ENCODE measurements around the gene P2RX1.
A peak's percentile ranks its signal among the peaks of the same experiment; 100 is the strongest.

P2RX1 gene

DNA sequence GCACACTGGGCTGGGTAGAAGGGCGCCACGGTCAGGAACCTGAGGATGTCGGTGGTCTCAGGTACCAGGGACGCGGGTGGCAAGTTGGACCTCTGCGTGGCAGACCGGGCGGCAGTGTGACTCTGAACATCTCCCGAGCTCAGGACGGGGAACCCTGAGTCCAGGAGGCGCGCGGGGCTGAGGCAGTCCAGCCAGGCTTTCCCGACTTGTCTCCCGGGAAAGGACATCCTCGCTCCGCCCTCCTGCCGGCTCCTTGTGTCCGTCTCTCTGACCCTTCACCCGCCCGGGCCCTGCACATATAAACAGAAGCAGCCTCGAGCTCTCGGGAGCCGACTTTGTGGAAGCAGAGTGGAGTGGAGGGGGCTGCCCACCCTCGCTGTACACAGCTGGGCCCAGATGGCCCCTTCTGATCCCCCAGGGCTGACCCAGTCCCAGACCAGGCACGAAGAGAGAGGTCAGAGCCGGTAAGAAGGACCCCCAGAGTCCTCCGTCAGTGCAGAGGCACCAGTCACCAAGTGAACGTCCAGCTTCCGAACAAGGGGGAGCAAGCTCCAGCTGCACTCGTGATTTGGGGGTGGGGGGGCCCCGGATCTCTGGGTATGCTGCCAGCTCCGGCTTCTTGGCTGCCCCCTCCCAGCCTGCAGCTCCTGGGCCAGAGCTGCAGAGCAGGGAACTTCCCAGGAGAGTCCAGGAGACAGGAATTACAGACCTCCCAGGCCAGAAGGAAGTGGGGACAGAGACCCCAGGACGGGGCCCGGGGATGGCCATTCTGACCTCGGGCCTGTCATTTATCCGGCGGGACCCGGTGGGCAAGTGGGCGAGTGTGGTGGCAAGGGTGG is 8.5 kb upstream of the P2RX1 start:
- no peak for DNase-seq (ENCODE audit: low read depth, low spot score)

DNA sequence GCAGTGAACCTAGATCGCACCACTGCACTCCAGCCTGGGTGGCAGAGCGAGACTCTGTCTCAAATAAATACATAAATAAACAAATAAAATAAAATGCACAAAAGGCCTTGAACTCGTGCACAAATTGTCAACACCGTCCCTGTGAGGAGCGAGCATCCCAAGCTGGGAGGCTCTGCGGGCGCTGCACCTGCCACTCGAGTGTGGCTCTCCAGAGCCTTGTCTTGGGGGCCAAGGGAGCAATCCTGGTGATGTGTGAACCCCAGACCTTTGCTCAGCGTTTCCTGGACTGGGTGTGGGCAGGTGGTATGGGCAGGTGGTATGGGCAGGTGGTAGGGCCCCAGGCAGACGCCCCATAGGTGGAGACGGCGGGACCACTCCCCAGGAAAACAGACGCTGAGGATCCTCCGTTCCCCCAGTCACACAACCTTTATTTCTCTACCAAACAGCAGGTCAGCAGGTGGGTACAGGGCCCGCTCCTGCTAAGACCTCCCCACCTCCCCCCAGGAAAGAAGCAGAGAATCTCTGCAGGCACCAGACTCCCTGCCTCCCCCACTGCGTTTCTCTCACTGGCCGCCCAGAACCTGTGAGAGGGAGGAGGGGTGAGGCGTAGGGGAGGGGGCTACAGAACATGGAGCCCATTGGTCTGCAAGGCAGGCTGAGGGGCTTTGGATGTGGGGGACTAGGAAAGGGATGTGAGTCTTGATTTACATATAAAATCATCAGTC is 7.4 kb upstream of the P2RX1 start:
- no peak for DNase-seq (ENCODE audit: low read depth, low spot score)

DNA sequence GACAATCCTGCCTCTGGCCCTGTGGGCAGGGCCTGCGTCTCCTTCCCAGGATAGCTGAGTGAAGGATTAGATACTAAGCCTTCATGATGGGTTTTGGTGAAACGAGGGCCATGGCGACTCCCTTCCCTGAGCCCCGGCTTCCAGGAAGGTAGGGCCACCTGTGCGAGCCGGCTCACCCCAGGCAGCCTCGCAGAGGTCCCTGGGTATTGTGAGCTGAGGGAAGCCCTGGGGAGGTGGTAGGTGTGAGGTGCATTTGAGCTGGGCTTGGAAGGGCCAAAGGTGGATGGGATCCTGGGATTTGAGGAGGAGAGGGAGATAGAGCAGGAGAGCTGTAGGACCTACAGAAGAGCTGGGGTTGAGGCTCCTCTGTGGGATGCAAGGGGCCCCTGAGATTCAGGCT is 6.5 kb upstream of the P2RX1 start:
- DNase-seq (ENCODE audit: low read depth, low spot score) = no peak

DNA sequence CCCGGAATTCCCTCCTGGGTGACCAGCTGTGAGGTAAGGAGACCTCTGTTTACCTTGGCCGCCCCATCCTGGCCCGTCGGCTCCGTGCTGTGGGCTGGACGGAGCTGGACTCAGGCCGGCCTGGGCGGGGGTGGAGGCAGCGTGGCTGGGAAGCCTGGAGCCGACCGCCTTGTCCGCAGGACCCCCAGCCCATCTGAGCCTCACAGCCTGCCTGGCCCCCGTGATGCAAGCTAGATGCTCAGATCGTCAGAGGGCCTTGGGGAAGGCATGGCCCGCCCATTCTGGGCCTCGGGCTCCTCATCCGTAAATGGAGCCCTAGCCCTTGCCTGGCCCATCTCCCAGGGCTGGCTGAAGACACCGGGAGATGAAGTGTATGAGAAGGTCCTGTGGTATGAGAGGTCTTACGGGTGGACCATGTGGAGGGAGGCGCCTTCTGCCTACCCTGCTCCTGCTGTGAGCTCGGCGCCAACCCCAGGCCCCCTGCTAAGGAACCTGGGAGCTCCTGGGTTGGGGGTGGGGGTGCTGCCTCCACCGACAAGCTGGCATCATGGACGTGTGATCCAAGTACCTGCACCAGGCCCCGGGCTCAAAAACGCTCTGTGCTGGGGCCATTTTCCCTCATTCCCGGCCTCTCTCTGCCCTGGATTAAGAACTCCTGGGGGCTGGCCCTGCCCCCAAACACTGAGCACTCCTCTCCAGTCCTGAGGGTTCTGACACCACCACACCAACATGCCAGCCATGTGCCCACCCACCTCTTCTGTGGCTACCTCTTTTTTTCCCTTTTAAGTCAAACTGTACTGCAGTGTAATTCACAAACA is 5.4 kb upstream of the P2RX1 start:
- no peak for DNase-seq (ENCODE audit: low read depth, low spot score)

DNA sequence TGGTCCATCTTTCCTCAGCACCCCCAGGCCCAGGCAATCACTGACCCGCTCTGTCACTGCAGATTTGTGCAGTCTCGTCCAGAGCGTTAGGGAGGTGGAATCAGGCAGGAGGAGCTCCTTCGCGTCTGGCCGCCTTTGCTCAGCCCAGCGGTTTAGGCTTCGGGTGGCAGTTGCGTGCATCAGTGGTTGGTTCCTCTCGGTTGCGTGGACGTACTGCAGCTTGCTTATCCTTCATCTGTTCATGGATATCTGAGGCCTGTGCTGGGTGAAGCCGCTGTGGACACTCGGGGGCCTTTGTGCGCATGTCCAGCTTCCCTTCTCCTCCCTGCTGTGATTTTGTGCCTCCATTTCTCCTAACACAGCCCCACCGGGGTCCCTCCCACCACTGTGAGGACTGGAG is 4.7 kb upstream of the P2RX1 start:
- no peak for DNase-seq (ENCODE audit: low read depth, low spot score)

DNA sequence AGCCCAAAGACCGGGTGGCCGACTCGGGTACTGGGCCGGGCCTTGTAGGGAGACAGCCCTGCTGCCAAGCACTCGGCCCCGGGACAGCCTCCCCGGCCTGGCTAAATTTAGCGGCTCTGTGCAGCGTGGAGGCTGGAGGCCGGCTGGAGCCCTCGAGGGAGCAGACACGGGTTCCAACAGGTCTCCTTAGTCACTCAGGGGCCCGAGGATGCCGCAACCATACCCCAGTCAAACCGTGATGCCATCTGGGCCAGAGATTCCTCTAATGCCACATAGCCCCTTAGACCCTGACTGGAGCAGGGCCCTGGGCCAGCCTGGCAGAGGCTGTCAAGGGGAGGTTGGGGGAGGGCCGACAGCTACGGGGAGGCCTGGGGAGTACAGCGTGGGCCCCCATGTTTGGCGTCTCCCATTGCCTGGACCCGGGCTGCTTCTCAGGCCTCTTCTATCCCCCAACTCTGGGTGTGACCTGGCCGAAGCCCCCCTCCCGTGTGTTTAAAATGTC is 2.9 kb upstream of the P2RX1 start:
- no peak for DNase-seq (ENCODE audit: low read depth, low spot score)

DNA sequence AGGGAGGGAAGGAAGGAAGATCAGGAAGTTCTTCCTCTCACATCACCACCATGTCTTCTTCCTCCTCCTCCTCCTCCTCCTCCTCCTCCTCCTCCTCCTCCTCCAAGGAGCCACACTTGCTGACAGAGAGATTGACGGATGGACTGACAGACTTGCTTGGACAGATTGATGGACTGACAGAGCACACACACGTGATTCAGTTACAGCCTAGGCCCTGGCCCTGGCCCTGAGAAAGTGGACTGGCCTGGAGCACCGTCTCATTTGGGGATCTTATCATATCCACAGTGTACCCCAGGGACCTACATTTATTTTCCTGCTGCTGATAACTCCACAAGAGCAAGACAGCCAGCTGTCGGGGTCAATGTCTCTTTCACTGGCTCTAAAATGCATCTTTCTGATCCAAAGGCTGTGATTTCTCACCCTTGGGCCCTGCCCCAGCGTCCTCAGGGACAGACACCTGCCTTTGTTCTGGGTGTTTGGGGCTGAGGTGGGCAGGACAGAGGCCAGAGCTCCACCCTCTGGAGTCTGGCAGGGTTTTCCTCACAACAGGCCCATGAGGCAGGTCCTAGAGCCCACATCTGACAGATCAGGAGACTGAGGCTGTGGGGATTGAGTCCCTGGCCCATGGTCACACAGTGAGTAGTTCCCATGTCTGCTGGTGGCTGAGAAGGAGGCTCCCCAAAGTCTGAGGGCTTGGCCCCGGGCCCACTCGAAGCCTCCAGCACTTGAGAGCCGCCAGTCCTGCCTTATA is 2.3 kb upstream of the P2RX1 start:
- DNase-seq (ENCODE audit: low read depth, low spot score) = no peak

DNA sequence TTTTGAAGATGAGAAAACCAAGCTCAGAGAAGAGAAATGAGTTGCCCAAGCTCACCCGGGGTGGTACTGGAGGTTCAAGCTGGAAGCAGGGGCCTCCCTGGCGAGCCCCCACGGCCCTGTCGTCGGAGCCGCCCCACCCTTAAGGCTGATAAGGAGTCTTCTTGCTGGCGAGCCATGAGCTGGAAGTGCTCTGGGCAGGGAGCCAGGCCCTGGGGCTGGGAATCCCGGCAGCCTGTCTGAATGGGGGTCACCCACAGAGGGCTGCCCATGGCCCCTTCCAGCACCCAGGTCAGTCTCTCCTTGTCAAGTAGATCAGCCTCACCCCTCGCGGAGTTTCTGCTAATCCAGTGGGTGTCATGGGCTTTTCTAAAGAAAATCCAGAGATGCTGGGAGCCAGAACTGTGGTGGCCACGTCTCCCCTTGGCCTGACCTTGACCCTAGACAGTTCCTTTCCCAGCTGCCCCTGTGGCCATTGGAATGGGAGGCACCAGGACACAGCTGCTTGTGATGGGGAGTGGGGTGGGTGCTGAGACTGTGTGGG is 1.2 kb upstream of the P2RX1 start:
- no peak for DNase-seq (ENCODE audit: low read depth, low spot score)

DNA sequence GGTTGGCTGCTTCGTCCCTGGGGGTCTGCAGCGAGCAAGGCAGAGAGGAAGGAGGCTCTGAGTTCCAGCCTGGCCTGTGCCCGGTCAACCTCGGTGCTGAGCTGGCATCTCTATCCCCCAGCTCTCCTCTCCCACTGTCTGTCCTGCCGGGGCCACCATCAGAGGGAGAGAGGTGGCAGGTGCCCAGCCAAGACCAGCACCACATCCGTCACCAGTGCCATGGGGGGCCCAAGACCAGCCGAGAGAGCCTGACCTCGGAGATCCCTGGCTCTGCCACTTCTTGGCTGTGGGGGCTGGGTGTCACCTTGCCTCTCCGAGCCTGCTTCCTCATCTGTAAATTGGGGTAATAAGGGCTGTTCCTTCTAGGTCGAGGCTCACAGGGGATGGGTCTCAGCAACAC is 560 bp upstream of the P2RX1 start:
- no peak for DNase-seq (ENCODE audit: low read depth, low spot score)

DNA sequence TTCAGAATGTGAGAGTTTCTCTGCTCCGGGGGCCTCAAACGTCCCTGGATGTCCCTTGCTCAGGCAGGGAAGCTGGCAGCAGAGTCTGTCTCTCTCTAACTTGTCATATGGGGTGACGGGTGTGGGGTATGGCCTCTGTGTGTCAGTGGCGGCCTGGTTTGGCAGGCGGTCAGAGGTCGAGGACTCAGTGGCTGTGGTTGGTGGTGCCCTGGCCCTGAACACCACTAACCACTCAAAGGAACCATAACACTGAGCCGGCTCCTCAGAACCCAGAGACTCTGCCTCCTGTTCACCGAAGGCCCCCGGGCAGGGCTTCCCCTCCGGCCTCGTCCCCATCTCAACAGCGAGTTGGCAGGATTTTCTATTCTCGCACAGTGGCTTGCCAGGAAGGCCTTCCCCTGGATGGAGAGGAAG is 677 bp downstream of the P2RX1 start:
- DNase-seq (ENCODE audit: low read depth, low spot score) = no peak

DNA sequence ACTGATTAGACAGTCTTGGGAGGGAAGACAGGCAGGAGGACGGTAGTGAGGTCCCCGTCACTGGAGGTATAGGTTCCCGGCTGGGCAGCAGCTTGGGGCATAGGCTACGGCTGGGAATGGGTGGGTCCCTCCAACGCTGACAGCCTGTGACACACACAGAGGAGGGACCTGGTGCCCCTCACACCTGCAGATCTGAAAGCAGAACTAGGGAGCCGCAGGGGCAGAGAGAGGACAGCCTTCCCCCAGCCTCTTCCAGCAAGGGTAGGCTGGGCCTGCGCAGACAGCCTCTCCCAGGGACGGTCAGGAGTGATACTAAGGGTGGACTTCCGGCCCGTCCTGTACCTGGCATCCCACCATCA is 2.0 kb downstream of the P2RX1 start:
- no peak for DNase-seq (ENCODE audit: low read depth, low spot score)

DNA sequence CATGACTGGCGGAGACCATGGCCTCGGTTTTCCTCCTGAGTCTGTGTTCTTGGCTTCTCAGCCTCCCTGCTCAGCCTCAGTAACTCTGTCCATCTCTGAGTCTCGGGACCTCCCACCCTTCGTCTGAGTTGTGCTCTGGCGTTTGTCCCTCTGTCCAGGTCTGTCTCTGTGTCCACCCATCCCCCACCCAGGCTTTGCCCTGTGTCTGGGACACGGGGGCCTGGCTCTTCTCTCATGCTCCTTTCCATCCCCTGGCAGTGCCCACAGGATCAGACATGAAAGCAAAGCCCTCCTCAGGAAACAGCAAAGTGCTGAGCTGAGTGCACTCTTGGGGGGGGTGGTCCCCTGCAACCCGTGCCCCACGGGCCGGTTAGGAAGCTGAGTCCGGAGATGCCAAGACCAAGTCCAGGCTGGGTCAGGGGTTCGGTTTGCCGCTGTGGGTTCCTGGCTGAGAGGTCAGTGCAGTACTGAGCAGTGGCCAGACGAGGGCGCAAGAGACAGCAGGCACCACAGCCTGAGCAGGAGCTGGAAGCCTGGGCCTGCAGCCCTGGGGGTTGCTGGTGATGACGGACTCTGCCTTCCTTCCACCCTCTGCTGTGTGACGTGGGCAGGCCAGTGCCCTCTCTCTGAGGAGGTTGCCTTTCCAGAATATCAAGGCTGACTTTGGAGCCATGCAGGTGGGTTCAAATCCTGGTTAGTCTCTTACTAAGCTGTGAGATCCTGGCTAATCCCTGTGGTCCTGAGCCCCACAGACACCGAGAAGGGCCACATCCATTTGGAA is 2.5 kb downstream of the P2RX1 start:
- DNase-seq (ENCODE audit: low read depth, low spot score) = peak; percentile 91

DNA sequence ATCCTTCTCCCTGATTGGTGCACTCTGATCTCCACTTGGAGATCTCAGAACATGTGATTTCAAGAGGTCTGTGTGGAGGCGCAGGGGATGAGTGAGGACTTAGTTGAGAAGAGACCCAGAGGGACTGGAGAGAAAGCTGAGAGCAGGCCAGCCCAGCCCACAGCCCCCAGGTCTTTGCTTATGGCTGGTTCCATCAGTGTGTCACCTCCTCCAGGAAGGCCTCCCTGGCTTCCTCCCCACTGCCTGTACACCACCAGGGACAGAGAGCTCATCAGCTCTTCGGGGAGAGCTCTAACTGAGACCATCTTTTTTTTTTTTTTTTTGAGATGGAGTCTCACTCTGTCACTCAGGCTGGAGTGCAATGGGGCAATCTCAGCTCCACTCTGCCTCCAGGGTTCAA is 3.4 kb downstream of the P2RX1 start:
- no peak for DNase-seq (ENCODE audit: low read depth, low spot score)

DNA sequence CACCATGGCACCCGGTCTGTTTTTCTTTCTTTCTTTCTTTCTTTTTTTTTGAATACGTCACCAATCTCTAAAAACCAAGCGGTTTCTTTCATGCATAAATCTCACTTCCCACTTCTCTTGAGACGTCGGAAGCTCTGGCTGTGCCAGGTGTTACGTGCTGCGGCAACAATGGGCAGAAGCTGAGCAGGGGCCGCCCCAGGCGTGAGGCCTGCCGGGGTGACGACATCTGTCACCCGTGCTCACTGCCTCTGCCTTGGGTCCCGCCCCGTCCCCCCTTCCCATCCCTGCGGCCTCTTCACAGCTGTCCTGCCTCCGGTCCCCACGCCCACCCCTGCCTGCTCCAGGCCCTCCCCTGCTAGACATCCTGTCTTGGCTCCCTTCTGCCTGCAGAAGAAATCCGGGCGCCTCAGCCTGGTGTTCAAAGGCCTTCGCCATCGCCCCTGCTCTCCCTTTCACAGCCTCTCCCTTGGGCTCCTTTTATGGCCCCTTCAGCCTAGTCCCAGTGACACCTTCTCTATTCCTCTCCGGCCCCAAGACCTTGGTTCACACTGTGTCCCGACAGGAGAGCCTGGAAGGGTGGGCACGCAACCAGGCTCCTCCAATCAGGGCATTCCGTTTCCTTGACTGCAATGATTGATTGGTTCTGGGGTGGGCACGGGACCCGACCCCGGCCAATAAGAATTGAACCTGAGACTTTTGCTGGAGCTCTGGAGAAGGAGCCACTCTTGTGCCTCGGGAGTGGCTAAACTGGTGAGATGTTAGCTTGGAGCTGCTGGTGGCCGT is 4.8 kb downstream of the P2RX1 start:
- DNase-seq (ENCODE audit: low read depth, low spot score) = peak; percentile 34

DNA sequence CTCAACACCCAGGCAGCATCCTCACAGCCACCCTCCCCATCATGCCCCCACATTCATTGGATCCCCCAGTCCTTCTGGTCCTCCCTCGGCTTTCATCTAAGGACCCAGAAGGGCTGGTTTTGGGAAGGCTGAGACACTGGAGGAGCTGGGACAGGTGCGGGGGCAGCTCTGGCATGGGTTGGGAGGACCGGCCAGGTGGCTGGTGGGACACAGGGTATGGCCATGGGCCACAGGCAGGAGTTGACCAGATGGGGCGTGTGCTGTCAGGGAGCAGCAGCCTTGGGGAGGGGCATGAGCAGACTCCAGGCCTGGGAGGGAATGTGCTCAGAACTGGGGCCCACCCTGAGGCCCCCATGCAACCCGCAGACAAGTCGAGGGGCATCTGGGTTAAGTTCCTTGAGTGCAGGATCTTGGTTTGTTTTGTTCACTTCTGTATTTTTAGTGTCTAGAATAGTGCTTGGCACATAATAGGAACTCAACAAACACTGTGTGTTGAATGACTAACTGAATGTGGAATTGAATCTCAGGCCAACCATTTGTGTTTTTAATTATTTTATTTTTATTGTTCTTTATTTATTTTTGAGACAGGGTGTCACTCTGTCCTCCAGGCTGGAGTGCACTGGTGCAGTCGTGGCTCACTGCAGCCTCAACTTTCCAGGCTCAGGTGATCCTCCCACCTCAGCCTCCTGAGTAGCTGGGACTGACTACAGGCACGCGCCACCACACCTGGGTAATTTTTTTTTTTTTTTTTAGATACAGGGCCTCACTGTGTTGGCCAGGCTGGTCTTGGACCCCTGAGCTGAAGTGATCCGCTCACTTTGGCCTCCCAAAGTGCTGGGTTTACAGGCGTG is 5.6 kb downstream of the P2RX1 start:
- no peak for DNase-seq (ENCODE audit: low read depth, low spot score)

DNA sequence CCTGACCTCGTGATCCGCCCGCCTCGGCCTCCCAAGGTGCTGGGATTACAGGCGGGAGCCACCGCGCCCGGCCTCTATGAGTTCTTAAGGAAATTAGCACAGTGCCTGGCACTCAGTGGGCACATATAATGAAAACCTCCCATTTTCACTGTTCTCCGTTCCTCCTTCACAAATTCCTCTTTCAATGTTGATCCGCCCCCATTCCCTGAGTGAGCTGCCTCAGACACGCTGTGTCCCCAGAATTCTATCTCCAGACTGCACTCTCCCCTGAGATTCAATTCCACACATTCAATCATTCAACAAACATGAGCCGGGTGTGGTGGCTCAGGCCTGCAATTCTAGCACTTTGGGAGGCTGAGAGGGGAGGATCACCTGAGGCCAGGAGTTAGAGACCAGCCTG is 7.0 kb downstream of the P2RX1 start:
- no peak for DNase-seq (ENCODE audit: low read depth, low spot score)

DNA sequence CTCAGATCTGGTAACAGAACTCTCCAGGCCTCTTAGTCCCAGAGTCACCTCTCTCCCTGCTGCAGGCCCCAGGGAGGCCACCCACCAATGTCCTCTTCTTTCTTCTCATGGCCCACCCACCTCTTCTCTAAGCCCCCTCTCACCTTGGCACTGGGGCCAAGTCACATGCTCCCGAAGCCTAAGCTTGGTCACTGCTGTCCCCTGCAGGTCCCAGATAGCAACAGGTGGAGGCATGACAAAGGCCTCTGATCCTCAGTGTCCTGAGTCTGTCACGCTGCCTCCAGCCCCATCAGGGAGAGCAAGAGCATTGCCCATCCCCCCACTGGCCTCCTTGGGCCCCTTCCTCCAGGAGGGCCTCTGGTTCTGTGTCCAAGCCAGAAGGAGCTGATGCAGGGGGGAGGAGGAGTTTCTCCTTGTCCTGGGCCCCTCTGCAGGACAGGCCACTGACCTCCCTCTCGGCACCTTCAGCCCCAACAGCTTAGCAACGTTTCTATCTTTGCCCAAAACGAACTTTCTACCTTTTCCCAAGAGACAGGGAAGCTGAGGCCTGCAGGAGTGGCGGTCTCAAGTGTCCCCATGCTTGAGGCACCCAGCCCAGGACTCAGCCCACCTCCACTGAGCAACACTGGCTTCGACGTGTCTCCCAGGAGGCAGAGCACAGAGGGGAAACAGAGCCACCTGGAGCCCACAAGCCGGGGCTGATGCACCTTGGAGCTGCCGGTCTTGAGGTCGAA is 8.6 kb downstream of the P2RX1 start:
- DNase-seq (ENCODE audit: low read depth, low spot score) = no peak

DNA sequence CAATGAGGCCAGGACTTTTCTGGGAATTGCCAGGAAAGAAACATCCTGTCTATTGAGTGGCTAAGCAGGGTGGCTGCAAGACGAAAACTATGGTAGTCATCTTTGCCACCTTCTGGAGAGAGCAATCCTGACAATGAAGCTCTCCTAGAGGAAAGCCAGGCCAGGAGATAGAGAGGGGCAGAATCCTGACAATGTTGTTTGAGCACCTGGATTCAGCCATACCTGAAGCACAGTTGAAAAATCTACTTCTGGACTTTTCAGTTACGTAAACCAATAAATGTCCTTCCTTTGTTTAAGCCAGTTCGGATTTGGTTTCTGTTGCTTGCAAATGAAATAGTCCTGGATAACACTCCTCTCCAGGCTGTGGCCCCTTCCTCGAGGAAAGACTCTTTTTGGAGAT is 9.4 kb downstream of the P2RX1 start:
- no peak for DNase-seq (ENCODE audit: low read depth, low spot score)

Measured in ELF-1 (cell line).